C4-2B (cell line): Measurements from ENCODE around the gene NALF2.

Experiments used
- ZFX ChIP-seq: fragments of 450-650 bp; IDR thresholded peaks from 2 replicates; pipeline ENCODE4 v1.6.1; 2017
- TF ChIP-seq, protein P1 (sequence below): fragments of 450-650 bp; conservative IDR thresholded peaks from 2 replicates; pipeline ENCODE4 v1.5.1; 2017; ENCODE audit warnings: mild to moderate bottlenecking

DNA sequence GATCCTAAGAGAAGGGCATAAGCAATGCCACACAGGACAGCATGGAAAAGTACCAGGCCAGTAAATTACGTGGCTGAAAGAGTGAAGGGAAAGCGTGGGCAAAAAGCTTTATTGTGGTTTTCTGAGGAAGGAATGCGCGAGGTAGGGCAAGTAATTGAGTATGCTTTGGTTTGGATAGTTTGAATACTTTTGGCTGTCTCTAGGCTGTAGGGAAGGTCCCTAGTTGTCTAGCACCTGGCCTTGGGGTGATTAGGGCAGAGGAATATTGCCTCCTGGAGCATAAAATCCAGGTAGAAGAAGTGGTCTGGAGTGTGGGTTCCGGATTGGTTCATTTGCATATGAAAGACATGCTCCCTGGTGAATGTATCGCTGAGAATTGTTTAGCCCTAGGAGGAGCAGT, 46.4 kb upstream of the NALF2 start:
- TF ChIP-seq, protein P1, sequence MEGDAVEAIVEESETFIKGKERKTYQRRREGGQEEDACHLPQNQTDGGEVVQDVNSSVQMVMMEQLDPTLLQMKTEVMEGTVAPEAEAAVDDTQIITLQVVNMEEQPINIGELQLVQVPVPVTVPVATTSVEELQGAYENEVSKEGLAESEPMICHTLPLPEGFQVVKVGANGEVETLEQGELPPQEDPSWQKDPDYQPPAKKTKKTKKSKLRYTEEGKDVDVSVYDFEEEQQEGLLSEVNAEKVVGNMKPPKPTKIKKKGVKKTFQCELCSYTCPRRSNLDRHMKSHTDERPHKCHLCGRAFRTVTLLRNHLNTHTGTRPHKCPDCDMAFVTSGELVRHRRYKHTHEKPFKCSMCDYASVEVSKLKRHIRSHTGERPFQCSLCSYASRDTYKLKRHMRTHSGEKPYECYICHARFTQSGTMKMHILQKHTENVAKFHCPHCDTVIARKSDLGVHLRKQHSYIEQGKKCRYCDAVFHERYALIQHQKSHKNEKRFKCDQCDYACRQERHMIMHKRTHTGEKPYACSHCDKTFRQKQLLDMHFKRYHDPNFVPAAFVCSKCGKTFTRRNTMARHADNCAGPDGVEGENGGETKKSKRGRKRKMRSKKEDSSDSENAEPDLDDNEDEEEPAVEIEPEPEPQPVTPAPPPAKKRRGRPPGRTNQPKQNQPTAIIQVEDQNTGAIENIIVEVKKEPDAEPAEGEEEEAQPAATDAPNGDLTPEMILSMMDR: no peak
- no peak for TF ChIP-seq ZFX
